HG03442 (cell line): Measurements from ENCODE around the gene GUCD1.

Experiments used
- ATAC-seq: cut with Tn5 transposase; IDR thresholded peaks from one replicate; pipeline ENCODE4 v1.9.1; 2021; ENCODE audit warnings: mild to moderate bottlenecking, moderate library complexity; ENCODE audit not compliant: unreplicated experiment

GUCD1 gene

DNA sequence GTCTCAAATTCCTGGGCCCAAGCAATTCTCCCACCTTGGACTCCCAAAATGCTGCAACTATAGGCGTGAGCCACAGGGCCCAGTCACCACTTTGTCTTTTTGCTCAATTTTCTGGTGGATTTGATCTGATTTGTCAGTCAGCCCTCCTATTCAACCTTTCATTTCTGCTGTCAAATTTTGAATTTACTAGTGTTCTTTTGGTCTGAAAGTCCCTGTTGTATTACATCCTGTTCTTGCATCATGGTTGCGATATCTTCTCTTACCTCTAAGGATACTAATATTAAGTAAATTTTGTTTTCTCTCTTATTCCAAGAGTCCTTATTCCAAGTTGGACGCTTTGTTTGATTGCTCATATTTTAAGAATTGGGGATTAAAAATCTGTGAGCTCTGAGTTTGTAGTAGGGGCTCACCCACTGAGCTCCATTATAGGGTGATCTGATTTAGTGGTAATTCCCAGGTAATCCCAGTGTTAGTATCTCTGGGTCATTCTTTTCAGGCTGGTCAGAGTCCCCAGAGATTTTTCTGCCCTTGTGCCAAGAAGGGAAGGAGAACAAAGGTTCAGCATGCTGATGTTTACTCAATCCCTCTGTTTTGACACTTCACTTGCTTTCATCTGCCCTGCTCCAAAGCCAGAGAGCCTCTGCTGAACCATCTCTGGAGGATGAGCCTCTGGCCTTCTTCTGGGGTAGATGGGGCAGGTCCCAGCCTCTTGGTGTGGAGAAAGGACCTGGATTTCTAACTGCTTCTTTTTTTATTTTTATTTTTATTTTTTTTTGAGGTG, 49.8 kb downstream of the GUCD1 start:
- ATAC-seq, result no peak

DNA sequence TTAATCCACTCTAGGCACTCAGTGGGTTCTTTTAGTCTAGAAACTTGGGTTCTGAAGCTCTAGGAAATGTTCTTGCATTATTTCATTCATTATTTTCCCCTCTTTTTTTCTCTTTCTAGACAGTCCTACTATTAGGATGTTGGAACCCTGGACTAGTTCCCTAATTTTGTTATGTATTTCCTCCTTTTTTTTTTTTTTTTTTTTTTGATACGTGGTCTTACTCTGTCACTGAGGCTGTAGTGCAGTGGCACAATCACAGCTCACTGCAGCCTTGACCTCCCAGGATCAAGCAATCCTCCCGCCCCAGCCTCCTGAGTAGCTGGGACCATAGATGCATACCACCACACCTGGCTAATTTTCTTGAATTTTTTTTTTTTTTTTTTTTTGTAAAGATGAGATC, 50.4 kb downstream of the GUCD1 start:
- no peak for ATAC-seq

DNA sequence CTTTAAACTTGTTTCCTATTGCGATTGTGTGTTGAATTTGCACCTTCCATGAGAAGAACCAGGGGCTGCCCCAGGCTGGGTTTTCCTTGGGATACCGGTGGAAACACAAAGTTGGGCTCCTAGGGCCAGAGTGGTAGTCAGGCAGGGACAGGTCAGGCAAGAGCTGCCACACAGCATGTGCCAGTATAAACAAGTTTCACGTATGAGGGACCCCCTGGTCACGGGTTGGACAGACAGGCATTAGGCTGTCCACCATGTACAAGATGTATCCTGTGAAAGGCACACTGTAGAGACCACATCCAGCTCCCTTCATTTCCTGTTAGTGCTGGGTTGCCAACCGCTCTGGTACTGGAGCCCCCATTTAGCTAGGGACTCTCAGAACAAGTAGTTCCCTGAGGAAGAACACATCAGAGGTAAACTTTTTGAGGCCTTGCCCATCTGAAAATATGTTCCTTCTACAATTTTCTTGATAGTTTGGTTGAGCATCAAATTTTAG, 51.0 kb downstream of the GUCD1 start:
- ATAC-seq, result no peak

DNA sequence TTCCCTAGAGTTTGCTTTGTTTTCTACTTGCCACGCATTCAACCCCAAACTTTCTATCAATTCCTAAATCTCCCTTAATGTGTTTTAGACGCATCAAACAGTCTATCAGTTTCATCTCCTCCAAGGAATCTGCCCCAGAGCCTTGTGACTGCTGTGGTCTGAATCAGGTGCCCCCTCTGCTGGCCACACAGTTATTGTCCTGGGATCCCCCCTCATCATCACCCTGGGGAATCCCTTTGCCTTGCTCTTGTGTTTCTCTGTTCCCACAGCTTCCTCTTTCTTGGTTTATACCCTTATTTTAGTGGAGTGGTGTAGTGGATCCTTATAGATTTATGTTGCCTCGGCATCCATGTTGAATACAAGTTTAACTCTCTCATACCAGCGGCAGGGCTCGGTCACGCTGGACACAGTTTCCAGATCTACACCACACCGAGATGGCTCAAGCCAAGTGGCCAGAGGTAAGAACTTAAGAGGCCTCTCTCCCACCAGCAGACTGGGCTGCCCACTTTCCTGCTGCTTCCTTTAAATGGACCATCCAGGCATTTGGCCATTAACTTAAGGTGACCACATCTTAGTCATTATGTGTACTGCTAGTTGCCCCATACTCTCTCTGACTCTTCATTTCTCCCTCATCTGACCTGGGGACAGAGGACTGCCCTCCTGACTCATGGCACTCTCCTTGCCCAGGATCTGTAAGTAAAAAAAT, 51.6 kb downstream of the GUCD1 start:
- ATAC-seq, result no peak

DNA sequence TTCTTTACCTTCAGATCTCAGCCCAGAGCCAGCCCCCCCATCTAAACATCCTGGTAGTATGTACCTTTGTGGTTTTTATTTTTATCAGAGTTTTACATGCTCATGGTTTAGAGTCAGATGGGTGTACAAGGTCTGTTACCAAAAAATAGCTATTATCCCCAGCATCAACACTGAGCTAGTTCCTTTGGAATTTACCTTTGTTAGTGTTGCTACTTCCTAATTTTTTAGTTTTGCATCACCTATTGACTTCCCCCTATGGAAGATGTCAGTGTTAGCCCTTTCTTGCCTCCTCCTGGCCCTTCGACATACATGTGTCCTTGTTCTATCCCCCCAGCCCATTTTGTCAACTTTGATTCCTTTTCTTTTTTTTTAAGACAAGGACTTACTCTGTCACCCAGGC, 52.4 kb downstream of the GUCD1 start:
- ATAC-seq, result no peak

DNA sequence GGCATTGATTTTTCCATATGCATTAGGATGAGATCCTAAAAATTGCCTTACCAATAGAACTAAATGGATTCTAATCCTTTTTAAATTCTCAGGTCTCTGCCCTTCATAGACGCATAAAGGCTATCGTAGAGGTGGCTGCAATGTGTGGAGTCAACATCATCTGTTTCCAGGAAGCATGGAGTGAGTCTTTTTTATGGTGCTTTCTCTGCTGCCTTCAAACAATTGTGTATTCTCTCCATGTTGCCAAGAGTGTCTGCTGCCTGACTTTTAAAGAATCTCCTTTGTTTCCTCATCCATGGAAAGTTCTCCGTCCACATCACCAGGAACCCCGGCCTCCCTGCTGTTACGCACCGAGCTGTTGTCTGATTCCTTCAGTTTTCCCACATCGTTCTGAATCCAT, 52.9 kb downstream of the GUCD1 start:
- ATAC-seq, result no peak

DNA sequence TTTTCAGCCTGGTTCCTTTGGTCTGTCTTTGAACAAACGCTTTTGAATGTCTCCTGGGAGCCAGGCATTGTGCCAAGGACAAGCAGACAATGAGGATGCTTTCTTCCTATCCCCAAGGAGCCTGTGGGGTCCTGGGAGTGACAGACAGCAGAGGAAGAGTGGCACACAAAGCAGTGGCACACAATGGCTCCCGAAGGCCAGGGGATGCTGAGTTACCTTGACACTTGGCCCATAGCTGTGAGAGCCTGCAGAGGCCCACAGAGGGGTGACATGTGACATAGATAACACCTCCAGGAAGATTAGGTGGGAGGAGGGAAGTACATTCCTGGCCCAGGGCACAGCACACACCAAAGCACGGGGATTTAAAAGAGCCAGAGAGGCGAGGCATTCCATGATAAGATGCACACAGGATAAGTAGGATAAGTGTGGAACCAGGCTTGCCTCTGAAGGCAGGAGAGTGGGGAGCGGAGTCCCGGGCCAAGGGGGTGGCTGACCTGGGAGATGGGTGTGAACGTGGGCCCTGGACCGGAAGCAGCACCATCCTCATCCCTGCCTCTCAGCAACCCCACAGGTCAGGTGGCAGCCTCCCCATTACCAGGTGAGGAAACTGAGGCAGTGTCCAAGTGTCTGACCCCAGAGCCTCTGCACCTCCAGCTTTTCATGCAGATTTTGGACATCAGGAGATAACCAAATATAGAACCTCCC, 53.5 kb downstream of the GUCD1 start:
- no peak for ATAC-seq

DNA sequence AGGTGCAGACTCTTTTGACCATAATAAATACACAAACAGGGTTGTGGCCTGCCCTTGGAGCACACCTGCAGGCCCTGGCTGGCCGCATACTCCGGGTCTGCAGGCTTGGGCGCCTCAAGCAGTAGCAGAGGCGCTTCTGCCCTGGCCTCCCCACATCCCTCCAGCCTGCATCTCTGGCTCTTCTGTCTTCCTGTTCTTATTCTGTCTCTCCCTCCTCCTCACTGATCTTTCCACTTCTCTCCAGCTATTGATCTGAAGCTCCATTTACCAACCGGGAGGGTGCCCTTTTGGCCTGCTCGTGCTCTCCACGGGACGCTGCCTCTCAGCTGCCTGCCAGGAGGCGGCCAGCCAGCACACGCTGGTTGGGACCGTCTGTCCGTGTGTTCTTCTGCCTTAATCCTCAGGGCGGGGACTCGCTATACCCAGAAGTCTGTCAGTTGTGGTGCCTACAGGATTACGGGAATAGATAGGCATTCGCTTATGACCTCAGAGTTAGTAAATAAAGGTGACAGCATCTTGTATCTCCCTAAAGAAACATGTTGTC, 54.6 kb downstream of the GUCD1 start:
- no peak for ATAC-seq

DNA sequence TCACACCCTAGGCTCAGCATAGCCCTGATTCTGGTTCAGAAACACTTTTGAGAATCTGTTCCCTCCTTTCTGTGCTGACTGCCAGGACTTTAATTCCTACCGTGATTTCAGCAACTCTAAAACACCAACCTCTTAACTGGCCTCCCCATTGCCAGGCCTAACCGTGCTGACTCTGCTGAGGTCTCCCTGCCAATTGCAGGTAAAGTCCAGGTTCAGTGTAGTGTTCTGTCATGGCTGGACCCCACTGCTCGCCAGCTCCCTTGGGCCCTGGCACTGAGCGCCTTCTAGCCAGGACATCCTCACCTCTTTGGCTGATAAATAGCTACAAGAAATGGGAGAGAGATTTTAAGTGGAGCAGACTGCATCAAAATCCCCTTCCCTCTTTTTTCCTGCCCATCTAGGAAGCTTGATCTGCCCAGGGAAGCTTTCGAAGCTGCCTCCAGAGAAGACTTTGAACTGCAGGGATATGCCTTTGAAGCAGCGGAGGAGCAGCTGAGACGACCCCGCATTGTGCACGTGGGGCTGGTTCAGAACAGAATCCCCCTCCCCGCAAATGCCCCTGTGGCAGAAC, 55.1 kb downstream of the GUCD1 start:
- ATAC-seq, result no peak

DNA sequence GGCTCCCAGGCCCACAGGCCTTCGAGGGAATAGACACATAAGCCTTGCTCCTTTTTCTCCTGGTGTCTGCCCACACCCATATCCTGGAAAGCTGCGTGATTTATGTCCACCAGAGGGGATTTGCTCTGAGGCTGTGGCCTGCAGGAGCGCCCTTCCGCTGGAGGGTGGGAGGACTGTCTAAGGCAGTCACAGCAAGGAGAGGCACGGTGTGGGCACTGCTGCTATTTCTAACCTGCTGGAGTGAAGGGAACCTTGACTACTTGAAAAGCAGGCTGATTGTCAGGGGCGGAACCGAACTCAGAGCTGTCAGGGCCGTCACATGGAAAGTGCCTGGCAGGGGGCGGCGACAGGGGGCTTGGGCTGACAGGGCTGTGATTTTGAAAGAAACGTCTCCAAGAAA, 56.1 kb downstream of the GUCD1 start:
- ATAC-seq, result no peak

DNA sequence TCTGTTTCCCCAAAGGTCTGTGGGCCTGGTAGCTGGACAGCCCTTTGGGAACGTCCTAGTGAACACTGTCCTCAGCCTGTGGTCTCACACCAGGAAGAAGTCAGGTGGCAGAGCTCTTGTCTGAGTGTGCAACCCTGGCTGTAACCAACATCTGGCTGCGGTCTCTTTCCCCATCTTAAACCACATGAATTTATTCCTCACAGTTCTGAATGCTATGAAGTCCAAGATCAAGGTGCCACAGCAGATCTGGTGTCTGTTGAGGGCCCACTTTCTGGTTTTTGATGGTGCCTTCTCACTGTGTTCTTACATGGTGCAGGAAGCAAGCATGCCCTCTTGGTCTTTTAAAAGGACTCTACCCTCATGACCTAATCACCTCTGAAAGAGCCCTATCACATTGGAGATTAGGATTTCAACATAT, 57.1 kb downstream of the GUCD1 start:
- no peak for ATAC-seq

DNA sequence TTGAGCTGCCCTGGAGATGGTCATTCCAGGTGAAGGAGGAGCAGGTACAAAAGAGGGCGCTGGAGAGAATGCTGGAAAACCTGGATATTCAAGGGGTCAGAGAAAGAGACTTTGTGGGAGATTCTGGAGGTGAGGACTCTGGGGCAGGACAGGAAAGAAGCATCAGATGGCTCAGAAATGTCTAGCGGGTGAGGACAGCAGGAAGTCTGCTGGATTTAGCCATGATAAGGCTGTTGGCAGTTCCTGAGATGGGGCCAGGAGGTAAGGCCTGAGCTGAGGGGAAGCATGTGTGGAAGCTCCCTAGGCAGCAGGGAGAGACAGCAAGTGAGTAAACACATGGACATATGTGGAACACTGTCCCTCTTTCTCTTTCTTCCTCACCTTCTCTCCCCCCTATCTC, 58.3 kb downstream of the GUCD1 start:
- ATAC-seq, result no peak

DNA sequence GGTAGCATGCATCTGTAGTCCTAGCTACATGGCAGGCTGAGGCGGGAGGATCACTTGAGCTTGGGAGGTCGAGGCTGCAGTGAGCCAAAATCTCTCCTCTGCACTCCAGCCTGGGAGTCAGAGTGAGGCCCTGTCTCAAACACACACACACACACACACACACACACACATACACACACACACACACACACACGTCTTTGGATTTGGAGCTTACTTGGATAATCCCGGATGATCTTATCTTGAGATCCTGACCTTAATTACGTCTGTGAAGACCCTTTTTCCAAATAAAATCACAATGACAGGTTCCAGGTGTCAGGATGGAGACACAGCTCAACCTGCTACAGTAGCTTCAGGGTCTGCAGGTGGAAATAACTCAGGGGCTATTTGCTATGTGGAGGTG, 58.7 kb downstream of the GUCD1 start:
- no peak for ATAC-seq

DNA sequence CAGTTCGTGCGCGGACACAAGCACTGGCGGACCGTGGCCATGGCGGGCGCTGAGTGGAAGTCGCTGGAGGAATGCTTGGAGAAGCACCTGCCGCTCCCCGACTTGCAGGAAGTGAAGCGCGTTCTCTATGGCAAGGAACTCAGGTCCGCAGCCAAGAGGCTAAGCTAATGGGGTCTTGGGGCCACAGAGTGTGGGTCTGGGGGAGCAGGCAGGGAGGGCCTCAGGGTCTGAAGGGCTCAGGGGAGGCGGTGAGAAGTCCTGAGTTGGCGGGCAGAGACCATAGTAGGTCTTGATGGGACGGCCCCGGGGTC, 59.6 kb downstream of the GUCD1 start:
- no peak for ATAC-seq

DNA sequence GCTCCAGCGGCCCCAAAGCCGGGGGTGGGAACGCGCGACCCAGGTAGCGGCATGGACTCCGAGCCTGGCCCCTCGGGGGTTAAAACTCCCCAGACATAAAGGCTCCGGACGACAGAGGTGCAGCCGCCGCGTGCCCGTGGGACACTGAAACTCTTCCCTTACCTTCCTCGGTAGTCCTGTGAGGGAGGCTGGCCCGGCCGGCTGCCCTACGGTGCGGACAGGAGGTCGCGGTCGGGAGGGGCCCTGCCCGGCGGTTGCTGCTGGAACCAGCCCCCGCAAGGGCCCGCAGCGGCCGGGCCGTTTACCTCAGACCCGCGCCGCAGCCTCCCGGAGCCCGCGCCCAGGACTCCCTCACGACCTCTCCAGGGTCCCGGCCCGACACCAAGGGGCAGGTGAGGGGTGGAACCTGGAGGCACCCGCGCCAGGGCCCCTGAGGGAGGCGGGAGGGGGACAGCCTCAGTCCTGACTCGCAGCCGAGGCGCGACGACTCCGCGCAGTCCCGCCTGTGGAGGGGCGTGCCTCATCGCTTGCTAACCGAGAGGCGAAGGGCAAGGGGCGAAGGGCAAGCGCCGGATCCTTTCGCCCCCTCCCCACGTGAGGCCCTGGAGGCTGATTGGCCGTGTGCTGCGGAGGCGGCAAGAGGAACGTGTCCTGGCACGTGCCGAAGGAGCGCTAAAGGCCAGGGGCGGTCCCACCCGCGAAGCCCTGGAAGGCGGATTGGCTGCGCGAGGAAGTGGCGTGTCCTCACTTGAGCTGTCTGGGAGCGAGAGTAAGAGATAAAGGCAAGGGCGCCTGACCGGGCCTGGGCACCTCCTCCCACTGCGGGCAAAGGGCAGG, 60.2 kb downstream of the GUCD1 start, which contains the start of gene UPB1:
TSS of gene UPB1 (plus strand) at position 805 of the 837 bp plus-strand sequence. CDS start 72 bp downstream, outside the sequence.
- no peak for ATAC-seq

DNA sequence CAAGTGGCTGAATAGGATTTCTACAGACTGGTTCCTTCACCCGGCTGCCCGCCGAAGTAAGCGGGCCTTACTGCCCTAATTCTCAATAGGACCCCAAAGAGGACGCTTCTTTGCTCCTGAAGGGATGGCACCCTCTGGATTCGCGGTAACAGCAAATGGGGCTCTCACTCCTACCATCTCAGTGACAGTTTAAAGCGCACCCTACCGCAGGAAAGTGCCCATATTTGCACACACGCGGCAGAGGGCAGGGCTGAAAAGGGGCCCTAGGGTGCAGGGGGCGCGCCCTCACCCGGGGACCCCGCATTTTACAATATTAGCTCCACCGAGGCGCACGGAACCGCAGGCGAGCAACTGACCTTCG, 60.8 kb downstream of the GUCD1 start:
- no peak for ATAC-seq

DNA sequence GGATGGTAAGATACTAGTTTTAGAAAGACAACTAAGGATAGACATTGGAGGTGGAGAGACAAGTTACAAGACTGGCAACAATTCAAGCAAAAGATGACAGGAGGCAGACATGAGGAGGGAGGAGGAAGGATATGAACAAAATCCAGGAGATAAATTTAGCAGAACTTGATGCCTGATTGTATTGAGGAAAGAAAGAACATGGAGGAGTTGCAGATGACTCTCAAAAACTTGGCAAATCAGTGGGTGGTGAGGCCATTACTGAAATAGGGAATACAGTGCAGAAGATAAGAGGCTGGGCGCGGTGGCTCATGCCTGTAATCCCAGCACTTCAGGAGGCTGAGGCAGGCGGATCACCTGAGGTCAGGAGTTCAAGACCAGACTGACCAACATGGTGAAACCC, 62.5 kb downstream of the GUCD1 start:
- no peak for ATAC-seq
